Subcutaneous adipose tissue (tissue), 4 donors: ENCODE data around the gene ADAMTS10. TPM values are rescaled to one million over a fixed set of nuclear protein-coding genes. Genes with fewer than 3 reads are reported as not detected.

Experiments
- total RNA-seq, 4 donors: library from RNA; depleted of rRNA; stranded (reverse); fragments of >200 nt; gene quantifications; one replicate each; pipeline ENCODE4 v1.1.0, GENCODE V29; 2016
- TF ChIP-seq, protein P1 (sequence below): fragments of 450-650 bp; IDR thresholded peaks from one replicate; pipeline ENCODE4 v1.5.1; 2016; ENCODE audit warnings: low read depth, mild to moderate bottlenecking, control low read depth, antibody characterized with exemption, moderate library complexity

ADAMTS10 gene
- total RNA-seq, 4 donors from 2014 or later: 17.8 to 63.9 (median 45.2) TPM

DNA sequence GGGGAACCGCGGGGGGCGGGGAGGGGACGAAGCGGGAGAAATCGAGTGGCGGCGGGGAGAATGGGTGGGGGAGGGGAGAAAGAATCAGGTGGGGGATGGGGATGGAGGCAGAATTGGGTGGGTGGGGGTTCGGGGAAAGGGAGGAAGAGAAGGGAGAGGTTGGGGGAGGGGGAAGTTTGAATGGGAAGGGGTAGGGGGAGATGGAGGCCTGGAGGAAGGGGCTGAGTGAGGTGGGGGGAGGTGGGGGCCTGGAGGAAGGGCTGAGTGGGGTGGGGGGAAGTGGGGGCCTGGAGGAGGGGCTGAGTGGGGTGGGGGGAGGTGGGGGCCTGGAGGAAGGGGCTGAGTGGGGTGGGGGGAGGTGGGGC is 403 bp upstream of the ADAMTS10 start:
- TF ChIP-seq, protein P1, sequence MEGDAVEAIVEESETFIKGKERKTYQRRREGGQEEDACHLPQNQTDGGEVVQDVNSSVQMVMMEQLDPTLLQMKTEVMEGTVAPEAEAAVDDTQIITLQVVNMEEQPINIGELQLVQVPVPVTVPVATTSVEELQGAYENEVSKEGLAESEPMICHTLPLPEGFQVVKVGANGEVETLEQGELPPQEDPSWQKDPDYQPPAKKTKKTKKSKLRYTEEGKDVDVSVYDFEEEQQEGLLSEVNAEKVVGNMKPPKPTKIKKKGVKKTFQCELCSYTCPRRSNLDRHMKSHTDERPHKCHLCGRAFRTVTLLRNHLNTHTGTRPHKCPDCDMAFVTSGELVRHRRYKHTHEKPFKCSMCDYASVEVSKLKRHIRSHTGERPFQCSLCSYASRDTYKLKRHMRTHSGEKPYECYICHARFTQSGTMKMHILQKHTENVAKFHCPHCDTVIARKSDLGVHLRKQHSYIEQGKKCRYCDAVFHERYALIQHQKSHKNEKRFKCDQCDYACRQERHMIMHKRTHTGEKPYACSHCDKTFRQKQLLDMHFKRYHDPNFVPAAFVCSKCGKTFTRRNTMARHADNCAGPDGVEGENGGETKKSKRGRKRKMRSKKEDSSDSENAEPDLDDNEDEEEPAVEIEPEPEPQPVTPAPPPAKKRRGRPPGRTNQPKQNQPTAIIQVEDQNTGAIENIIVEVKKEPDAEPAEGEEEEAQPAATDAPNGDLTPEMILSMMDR: no peak

DNA sequence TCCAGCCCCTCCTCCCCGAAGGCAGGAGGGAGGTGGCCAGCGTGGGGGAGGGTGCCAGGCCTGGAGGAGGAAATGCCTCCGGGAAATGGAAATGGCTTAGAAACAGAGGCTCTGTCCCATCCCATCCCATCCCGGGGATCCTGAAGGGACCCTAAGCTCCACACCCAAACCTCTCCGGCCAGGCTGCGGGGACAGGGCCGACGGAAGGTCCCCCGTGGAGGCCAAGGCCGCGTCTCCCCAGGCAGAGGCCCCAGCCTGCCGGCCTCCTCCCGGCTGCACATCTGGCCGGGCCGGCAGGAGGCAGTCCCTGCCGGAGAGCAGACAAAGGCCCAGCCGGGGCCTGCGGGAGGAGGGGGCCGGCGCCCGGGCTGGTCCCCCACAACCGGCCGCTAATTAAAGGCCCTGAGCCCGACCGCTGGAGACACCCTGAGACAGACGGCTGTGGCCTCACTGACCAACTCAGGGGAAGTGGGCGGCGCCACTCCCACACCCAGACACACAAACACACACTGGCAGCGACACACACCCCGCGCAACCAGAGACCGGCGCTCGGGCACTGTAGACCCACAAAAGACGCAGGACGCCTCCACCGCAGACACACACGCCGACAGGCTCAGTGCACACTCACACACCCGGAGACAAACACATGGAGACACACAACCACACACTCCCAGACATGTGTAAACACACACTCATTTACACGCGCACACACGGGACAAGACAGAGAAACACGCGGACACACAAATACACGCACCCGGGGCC is 1.1 kb downstream of the ADAMTS10 start:
- TF ChIP-seq, protein P1: no peak

DNA sequence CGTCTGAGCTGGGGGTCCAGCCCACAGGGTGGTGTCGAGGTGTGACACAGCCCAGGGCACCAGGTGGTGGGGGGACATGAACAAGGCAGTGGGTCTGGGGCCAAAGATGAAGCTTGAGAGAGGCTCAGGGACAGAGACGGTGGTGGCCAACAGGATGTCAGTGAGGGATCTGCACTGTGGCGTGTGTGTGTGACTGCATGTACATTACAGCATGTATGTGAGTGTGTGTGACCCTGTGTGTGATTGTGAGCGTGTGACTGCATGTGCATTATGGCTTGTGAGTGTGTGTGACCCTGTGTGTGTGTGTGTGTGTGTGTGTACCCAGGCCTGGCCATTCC is 1.6 kb downstream of the ADAMTS10 start:
- TF ChIP-seq, protein P1: no peak

DNA sequence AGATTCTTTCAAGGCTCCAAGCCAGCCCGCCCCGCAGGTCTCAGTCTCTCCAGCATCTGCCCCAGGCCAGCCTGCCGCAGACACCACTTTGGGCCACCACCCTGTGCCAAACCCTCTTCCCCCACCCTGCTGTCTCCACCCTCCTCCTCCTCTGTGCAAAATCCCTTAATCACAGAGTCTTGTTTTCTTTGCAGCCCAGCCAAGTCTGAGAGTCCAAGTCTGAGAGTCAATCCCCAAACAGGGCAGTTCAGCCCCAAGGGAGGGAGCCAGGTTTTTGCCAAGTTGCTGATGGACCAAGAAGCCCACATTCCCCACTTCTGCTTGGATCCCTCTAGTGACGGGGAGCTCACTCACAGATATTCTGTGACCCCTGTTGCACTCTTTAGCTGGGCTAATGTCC is 3.1 kb downstream of the ADAMTS10 start:
- TF ChIP-seq, protein P1: no peak

DNA sequence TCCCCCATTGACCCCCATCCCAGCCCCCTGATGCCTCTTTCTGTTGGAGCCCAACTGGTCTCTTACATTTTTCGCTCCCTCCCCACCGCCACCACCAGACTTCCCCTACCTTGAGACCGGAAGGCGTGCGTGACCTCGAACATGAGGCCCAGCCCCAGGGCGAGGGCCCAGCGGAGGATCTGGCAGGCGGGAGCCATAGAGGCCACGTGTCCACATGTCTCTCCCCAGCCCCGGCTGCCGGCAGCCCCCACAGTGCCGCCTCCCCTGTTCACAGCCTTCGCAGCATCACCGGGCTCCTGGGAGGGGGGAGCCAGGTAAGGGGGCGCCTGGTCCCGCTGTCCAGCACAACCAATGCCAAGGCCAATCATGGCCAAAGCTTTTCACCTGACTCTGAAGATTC is 5.0 kb downstream of the ADAMTS10 start:
- TF ChIP-seq, protein P1: no peak

DNA sequence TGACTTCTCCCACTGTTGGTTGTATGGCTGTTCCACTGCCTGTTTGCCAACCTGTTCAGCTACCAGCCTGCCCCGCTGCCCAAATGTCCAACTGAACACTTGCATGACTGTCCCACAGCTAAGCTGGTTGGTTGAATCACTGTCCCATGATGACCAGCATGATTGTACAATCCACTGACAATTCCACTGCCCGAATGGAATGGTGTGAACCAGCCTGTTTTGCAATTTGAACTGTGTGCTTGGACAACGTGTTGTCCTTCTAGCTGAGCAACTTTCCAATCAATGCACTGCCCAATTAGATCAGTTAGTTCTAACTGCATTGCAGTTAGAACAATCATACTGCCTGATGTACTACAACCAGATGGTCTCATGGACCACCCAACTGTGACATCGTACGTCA is 8.7 kb downstream of the ADAMTS10 start:
- TF ChIP-seq, protein P1: no peak

DNA sequence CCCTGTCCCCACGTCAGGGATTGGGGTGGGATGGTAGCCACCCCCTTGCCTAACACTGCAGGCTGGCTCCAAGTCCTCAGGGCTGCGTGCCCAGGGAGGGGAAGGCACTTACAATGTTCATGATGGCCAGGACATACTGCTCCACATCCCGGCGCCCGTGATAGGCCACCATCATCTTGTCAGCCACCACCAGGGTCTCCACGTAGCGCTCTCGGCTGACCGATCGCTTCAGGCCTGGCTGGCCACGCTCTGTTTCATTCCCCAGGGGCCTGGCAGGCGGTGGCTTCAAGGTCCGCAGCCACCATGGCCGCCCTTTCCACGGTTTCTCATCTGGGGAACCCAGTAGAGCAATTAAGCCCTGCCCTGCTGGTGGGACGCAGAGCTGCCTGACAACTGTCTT is 9.7 kb downstream of the ADAMTS10 start:
- TF ChIP-seq, protein P1: no peak
